ENCODE data around the gene TMEM53. TPM values are rescaled to one million over a fixed set of nuclear protein-coding genes. Genes with fewer than 3 reads are reported as not detected.

The TMEM53 gene
- total RNA-seq, 4 donors from 2014 or later = 5.2 to 23.4 (median 9.9) TPM

GRCh38 chr1:44642255-44642654, 32.0 kb downstream of the TMEM53 start:
- H3K4me3 ChIP-seq (ENCODE audit: low read depth, poor library complexity, severe bottlenecking) = no peak overlapping the region
- WGBS, 2 donors = 93 to 100% methylated on average over 2 of the region's 2 CpGs
- intact Hi-C loops (cut with DNase I; ENCODE audit: low total_unique reads) = no loop called here
- no peak for DNase-seq (ENCODE audit: low spot score in 2 of 2)
- TF ChIP-seq CTCF (IDR thresholded peaks at IDR 0.05) (no peak), POLR2A (IDR thresholded peaks at IDR 0.05) (no peak)

- intact Hi-C loops (cut with DNase I; ENCODE audit: low total_unique reads) = no loop called here
- TF ChIP-seq CTCF (IDR thresholded peaks at IDR 0.05) = no peak
- TF ChIP-seq POLR2A (IDR thresholded peaks at IDR 0.05) = no peak
- no peak for DNase-seq (ENCODE audit: low spot score in 2 of 2)
- H3K4me3 ChIP-seq (ENCODE audit: low read depth, poor library complexity, severe bottlenecking) = no peak overlapping the region
- WGBS, 2 donors = 79 to 86% methylated on average over 12 of the region's 12 CpGs
Measured at GRCh38 chr1:44641126-44642102, 32.9 kb downstream of the TMEM53 start.

- 83 to 84% methylated on average over 24 of the region's 24 CpGs for WGBS, 2 donors
- DNase-seq (ENCODE audit: low spot score in 2 of 2) = no peak
- no peak overlapping the region for H3K4me3 ChIP-seq (ENCODE audit: low read depth, poor library complexity, severe bottlenecking)
- intact Hi-C loops (cut with DNase I; ENCODE audit: low total_unique reads) = no loop called here
- TF ChIP-seq CTCF (IDR thresholded peaks at IDR 0.05) (no peak), POLR2A (IDR thresholded peaks at IDR 0.05) (no peak)
Measured at GRCh38 chr1:44640200-44640853, 34.0 kb downstream of the TMEM53 start.

GRCh38 chr1:44637702-44638411, 36.4 kb downstream of the TMEM53 start:
- DNase-seq (ENCODE audit: low spot score in 2 of 2) = no peak
- no peak overlapping the region for H3K4me3 ChIP-seq (ENCODE audit: low read depth, poor library complexity, severe bottlenecking)
- intact Hi-C loops (cut with DNase I; ENCODE audit: low total_unique reads) = no loop called here
- WGBS, 2 donors = 83 to 89% methylated on average over 26 to 27 of the region's 27 CpGs
- TF ChIP-seq CTCF (IDR thresholded peaks at IDR 0.05) = no peak
- no peak for TF ChIP-seq POLR2A (IDR thresholded peaks at IDR 0.05)

GRCh38 chr1:44636688-44637598, 37.3 kb downstream of the TMEM53 start:
- intact Hi-C loops (cut with DNase I; ENCODE audit: low total_unique reads) = no loop called here
- 52 to 56% methylated on average over 12 to 13 of the region's 13 CpGs for WGBS, 2 donors
- no peak overlapping the region for H3K4me3 ChIP-seq (ENCODE audit: low read depth, poor library complexity, severe bottlenecking)
- TF ChIP-seq CTCF (IDR thresholded peaks at IDR 0.05) = no peak
- no peak for TF ChIP-seq POLR2A (IDR thresholded peaks at IDR 0.05)
- no peak for DNase-seq (ENCODE audit: low spot score in 2 of 2)

Data from lower leg skin (tissue), 4 donors.